Skeletal muscle tissue (tissue), 4 donors: ENCODE results near the gene HNRNPF. TPM values are rescaled to one million over a fixed set of nuclear protein-coding genes. Genes with fewer than 3 reads are reported as not detected.

Experiments used
- H3K27ac ChIP-seq: one replicate; pipeline ENCODE4 v1.7.0; 2013; ENCODE audit warnings: mild to moderate bottlenecking, low read depth, low read length, inconsistent platforms
- H3K27me3 ChIP-seq, 3 donors: one replicate each; pipeline ENCODE4 v1.7.0; 2013; ENCODE audit warnings: low read length in 3 of 3; ENCODE audit not compliant: control insufficient read depth in 3 of 3, insufficient read depth in 3 of 3
- H3K36me3 ChIP-seq, 3 donors: one replicate each; pipeline ENCODE4 v1.7.0; 2013; ENCODE audit warnings: low read length in 3 of 3; ENCODE audit not compliant: control insufficient read depth in 3 of 3, insufficient read depth in 3 of 3
- H3K4me1 ChIP-seq, 3 donors: one replicate each; pipeline ENCODE4 v1.7.0; 2013; ENCODE audit warnings: low read length in 3 of 3, mild to moderate bottlenecking in 3 of 3; ENCODE audit not compliant: control insufficient read depth in 3 of 3, insufficient read depth in 3 of 3
- H3K4me3 ChIP-seq, 3 donors: one replicate each; pipeline ENCODE4 v1.7.0; 2013; ENCODE audit warnings: low read length in 3 of 3
- H3K9ac ChIP-seq, 3 donors: one replicate each; pipeline ENCODE4 v1.7.0; 2013; ENCODE audit warnings: low read length in 3 of 3, mild to moderate bottlenecking in 3 of 3, moderate library complexity in 2 of 3, low read depth in 1 of 3
- H3K9me3 ChIP-seq, 3 donors: one replicate each; pipeline ENCODE4 v1.7.0; 2013; ENCODE audit warnings: low read length in 3 of 3; ENCODE audit not compliant: control insufficient read depth in 3 of 3
- total RNA-seq: library from RNA; depleted of rRNA; stranded (reverse); fragments of >200 nt; gene quantifications from one replicate; pipeline ENCODE4 v1.2.3, GENCODE V29; 2014
- donor health status: Osteomylitis.

The HNRNPF gene
- total RNA-seq, 1 donor from 2014 or later: 87.2 TPM

- Histone ChIP-seq H3K4me1 (peaks cover 15 to 31% (median 25%) of the 10 kb centered on the region in 3 donors), H3K9me3 (no peaks in the 10 kb centered on the region), H3K27ac (peak overlapping the region; percentile 99), H3K4me3 (peak overlapping the region; percentile 83 to 89 (median 88)), H3K36me3 (peaks cover 0 to 2% (median 2%) of the 10 kb centered on the region in 3 donors), H3K27me3 (no peaks in the 10 kb centered on the region), H3K9ac (peak overlapping the region; percentile 84 to 92 (median 87))
Observed at GRCh38 chr10:43408331-43408709, 666 bp downstream of the HNRNPF start.

- Histone ChIP-seq H3K9ac (peak overlapping the region; percentile 84 to 92 (median 87)), H3K4me1 (peaks cover 15 to 37% (median 25%) of the 10 kb centered on the region in 3 donors), H3K4me3 (peak overlapping the region; percentile 83 to 89 (median 88)), H3K9me3 (no peaks in the 10 kb centered on the region), H3K27me3 (no peaks in the 10 kb centered on the region), H3K27ac (peak overlapping the region; percentile 99), H3K36me3 (peaks cover 0 to 6% (median 2%) of the 10 kb centered on the region in 3 donors)
Observed at GRCh38 chr10:43407576-43408330, 1.2 kb downstream of the HNRNPF start.

- peaks cover 0 to 7% (median 2%) of the 10 kb centered on the region in 3 donors for H3K36me3 ChIP-seq
- H3K27me3 ChIP-seq: no peaks in the 10 kb centered on the region
- H3K4me3 ChIP-seq: peak overlapping the region; percentile 83 to 89 (median 88)
- H3K9ac ChIP-seq: peak overlapping the region; percentile 84 to 92 (median 87)
- H3K27ac ChIP-seq: peak overlapping the region; percentile 99
- no peaks in the 10 kb centered on the region for H3K9me3 ChIP-seq
- peaks cover 19 to 39% (median 25%) of the 10 kb centered on the region in 3 donors for H3K4me1 ChIP-seq
Observed at GRCh38 chr10:43407148-43407575, 1.8 kb downstream of the HNRNPF start.

GRCh38 chr10:43404704-43405084, 4.3 kb downstream of the HNRNPF start:
- Histone ChIP-seq H3K36me3 (peaks cover 0 to 7% (median 2%) of the 10 kb centered on the region in 3 donors), H3K9ac (no peak overlapping the region), H3K27ac (no peak overlapping the region), H3K9me3 (no peaks in the 10 kb centered on the region), H3K27me3 (no peaks in the 10 kb centered on the region), H3K4me3 (no peak overlapping the region), H3K4me1 (peaks cover 28 to 45% (median 31%) of the 10 kb centered on the region in 3 donors)

- Histone ChIP-seq H3K36me3 (peaks cover 0 to 7% (median 6%) of the 10 kb centered on the region in 3 donors), H3K9me3 (no peaks in the 10 kb centered on the region), H3K27me3 (no peaks in the 10 kb centered on the region), H3K4me3 (no peak overlapping the region), H3K4me1 (peaks cover 28 to 47% (median 32%) of the 10 kb centered on the region in 3 donors), H3K27ac (no peak overlapping the region), H3K9ac (no peak overlapping the region)
Observed at GRCh38 chr10:43403911-43404703, 4.9 kb downstream of the HNRNPF start.

- Histone ChIP-seq H3K27ac (no peak overlapping the region), H3K9me3 (no peaks in the 10 kb centered on the region), H3K4me3 (no peak overlapping the region), H3K9ac (no peak overlapping the region), H3K36me3 (peaks cover 0 to 7% (median 6%) of the 10 kb centered on the region in 3 donors), H3K27me3 (no peaks in the 10 kb centered on the region), H3K4me1 (peaks cover 32 to 55% (median 36%) of the 10 kb centered on the region in 3 donors)
Observed at GRCh38 chr10:43402880-43403452, 6.0 kb downstream of the HNRNPF start.

GRCh38 chr10:43402176-43402575, 6.8 kb downstream of the HNRNPF start:
- Histone ChIP-seq H3K27me3 (no peaks in the 10 kb centered on the region), H3K27ac (no peak overlapping the region), H3K4me3 (no peak overlapping the region), H3K36me3 (peaks cover 0 to 7% (median 6%) of the 10 kb centered on the region in 3 donors), H3K9me3 (no peaks in the 10 kb centered on the region), H3K4me1 (peaks cover 34 to 56% (median 41%) of the 10 kb centered on the region in 3 donors), H3K9ac (no peak overlapping the region)

GRCh38 chr10:43401627-43402026, 7.4 kb downstream of the HNRNPF start:
- Histone ChIP-seq H3K4me1 (peaks cover 34 to 56% (median 41%) of the 10 kb centered on the region in 3 donors), H3K27me3 (no peaks in the 10 kb centered on the region), H3K9me3 (no peaks in the 10 kb centered on the region), H3K9ac (peak overlapping the region in 1 of 3 donors; percentile 33), H3K4me3 (no peak overlapping the region), H3K36me3 (peaks cover 0 to 7% (median 6%) of the 10 kb centered on the region in 3 donors), H3K27ac (no peak overlapping the region)

- H3K4me3 ChIP-seq: no peak overlapping the region
- H3K9me3 ChIP-seq: no peaks in the 10 kb centered on the region
- no peaks in the 10 kb centered on the region for H3K27me3 ChIP-seq
- peaks cover 0 to 12% (median 6%) of the 10 kb centered on the region in 3 donors for H3K36me3 ChIP-seq
- H3K27ac ChIP-seq: no peak overlapping the region
- H3K4me1 ChIP-seq: peaks cover 34 to 62% (median 41%) of the 10 kb centered on the region in 3 donors
- H3K9ac ChIP-seq: no peak overlapping the region
Observed at GRCh38 chr10:43399320-43400310, 9.4 kb downstream of the HNRNPF start.
